Measurements from ENCODE around the gene CD68.
"Not testable (repeated sequence)": the region's sequence is repeated elsewhere in the genome, so short reads cannot be mapped to it uniquely, and the experiment has no call there.

The CD68 gene

GRCh38 chr17:7613769-7614424 is 34.5 kb downstream of the CD68 start:
- H3K4me3 ChIP-seq (ENCODE audit: low read depth, low read length) = peak overlapping the region; percentile 78

- H3K4me3 ChIP-seq (ENCODE audit: low read depth, low read length) = peak within 1 kb of the TSS; percentile 78
Observed at GRCh38 chr17:7614425-7615264, 35.2 kb downstream of the CD68 start, which contains the start of gene FXR2. Gene FXR2, minus strand, starts transcription at chr17:7614897. Its CDS starts 365 bp downstream, at chr17:7614532.

GRCh38 chr17:7615265-7615747 is 35.9 kb downstream of the CD68 start:
- peak overlapping the region; percentile 28 for H3K4me3 ChIP-seq (ENCODE audit: low read depth, low read length)

- no peak overlapping the region for H3K4me3 ChIP-seq (ENCODE audit: low read depth, low read length)
Observed at GRCh38 chr17:7618608-7619007, 39.2 kb downstream of the CD68 start.

- no peak overlapping the region for H3K4me3 ChIP-seq (ENCODE audit: low read depth, low read length)
Observed at GRCh38 chr17:7620835-7621234, 41.4 kb downstream of the CD68 start.

- no peak overlapping the region for H3K4me3 ChIP-seq (ENCODE audit: low read depth, low read length)
Observed at GRCh38 chr17:7623661-7624060, 44.2 kb downstream of the CD68 start.

GRCh38 chr17:7625749-7626148 is 46.3 kb downstream of the CD68 start:
- H3K4me3 ChIP-seq (ENCODE audit: low read depth, low read length) = not testable (repeated sequence)

- H3K4me3 ChIP-seq (ENCODE audit: low read depth, low read length) = no peak overlapping the region
Observed at GRCh38 chr17:7626307-7626706, 46.9 kb downstream of the CD68 start.

- peak overlapping the region; percentile 67 for H3K4me3 ChIP-seq (ENCODE audit: low read depth, low read length)
Observed at GRCh38 chr17:7626956-7627249, 47.5 kb downstream of the CD68 start.

- H3K4me3 ChIP-seq (ENCODE audit: low read depth, low read length) = peak within 1 kb of the TSS; percentile 67
Observed at GRCh38 chr17:7627250-7628121, 48.0 kb downstream of the CD68 start, which contains the start of gene SAT2. Gene SAT2, minus strand, starts transcription at chr17:7627821. Its CDS starts 186 bp downstream, at chr17:7627635.

GRCh38 chr17:7629939-7630571 is 50.6 kb downstream of the CD68 start, which contains the start of gene SHBG:
Gene SHBG, plus strand, starts transcription at chr17:7630135. Its CDS starts 38 bp downstream, at chr17:7630173.
- H3K4me3 ChIP-seq (ENCODE audit: low read depth, low read length) = no peak within 1 kb of the TSS
